Ammon's horn (tissue), 1 donor: Measurements from ENCODE around the gene IFI27L1.

Experiments
- DNase-seq: peaks from one replicate; pipeline ENCODE4 v3.0.0-alpha.2; 2016; ENCODE audit warnings: low spot score

IFI27L1 gene

DNA sequence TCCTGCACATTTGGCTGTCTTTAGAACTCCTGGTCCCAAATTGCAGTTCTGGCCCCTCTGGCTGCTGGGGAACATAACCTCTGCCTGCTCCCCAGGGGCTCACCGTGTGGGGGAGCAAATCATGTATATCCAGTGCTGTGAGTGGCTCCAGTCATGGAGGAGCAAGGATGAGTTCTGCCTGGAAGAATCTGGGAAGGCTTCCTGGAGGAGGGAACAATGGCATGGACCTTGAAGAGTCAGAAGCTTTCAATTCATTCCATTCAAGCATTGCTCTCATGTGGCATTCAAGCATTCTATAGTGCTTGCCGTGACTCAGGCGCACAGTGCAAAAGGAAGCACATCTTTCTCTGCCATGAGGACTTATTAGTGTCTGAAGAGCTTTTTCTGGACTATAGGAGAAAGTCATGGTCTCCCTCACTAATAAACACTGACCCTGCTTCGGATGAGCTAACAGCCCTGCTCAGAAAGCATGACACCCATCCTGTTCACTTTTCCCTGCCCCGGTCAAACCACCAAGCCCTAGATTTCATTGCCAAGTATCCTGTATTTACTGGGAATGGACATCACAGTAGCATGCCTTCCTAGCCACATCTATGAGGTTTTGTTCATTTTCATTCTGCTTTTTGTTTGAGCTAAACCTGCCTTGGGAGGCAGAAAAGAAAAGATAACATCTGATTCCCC, 32.9 kb downstream of the IFI27L1 start:
- DNase-seq = no peak

DNA sequence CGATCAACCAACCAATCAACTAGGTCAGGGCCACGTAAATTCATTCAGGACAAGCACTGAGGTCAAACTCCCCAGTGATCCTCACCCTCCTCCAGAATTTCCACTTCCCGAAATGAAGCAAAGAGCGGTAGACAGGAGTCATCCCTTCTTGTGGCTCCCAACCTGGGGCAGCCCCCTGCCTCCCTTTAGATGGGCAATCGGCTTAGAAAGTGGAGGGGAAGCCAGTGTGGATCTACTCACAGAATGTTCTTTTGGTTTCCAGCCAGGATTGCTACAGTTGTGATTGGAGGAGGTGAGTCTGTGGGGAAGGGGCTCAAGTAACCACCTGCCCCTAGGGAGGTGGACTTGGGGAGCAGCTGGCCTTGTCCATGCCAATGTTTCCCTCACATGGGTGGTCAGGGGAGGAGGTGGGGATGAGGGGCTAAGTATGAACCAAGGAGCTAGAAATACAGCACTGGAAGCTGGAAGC, 33.5 kb downstream of the IFI27L1 start:
- no peak for DNase-seq

- DNase-seq = peak; percentile 33
Observed at GRCh38 chr14:94115058-94115591, 34.0 kb downstream of the IFI27L1 start.

DNA sequence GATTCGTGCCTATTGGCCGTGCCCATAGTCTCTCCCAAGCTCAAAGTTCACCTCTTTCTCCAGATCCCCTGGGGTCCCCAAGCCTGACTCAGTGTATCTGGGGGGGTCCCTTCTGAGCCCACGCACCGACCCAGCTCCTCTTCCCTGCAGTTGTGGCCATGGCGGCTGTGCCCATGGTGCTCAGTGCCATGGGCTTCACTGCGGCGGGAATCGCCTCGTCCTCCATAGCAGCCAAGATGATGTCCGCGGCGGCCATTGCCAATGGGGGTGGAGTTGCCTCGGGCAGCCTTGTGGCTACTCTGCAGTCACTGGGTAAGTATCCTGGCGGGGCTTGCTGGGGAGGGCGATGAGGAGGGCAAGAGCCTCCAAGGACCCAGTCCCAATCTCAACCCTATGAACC, 34.5 kb downstream of the IFI27L1 start:
- DNase-seq = no peak

DNA sequence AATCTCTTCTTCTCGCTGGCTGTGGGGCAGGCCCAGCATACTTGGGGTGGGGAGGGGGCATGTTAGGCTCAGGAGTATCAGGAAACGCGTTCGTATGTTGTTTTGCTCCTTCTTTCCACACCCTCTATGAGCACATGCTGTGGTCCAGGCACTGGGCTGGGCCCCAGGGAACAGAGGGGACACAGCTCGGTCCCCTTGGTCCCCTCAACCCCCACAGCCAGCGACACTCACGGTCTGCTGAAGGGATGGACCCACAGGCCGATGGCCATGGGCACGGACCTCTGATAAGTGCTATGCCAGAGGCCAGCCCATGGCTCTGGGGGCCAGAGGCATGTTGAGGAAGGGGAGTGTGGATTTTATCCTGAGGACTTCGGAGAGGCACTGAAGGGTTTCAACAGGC, 35.6 kb downstream of the IFI27L1 start:
- no peak for DNase-seq

DNA sequence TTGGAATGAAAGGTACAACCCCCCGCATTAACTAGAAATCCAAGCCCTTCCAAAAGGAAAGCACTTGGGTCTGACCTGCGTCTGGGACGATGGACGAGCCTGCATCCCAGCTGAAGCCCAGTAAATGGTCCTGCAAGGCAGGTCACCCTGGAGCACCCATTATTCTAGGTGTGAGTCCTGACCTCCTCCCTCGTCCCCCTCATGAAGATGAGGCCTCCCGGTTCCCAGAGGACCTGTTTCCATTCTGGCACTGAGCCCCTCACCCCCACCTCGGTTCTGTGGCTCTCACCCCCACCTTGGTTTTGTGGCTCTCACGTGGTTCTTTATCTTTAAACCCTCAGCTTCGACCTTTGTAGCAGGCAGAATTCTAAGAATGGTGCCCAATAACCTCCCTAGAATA, 36.7 kb downstream of the IFI27L1 start:
- DNase-seq = no peak

DNA sequence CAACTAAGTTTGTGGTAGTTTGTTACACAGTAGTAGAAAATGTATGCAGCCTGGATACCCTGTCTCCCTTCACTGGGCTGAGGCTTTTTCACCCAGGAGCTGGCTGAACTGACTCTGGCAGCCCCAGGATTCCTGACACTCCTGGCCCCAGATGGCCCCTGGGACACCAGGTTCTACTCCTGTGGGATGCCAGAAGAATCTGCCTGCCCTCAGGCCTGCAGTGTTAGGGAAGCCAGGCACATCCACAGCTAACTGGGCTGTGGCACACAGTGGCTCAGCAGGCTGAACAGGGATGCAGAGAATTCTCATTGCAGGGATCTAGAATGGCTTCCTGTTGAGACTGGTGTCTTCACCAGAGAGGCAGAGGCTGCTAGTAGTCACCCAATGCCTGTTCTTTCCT, 38.0 kb downstream of the IFI27L1 start:
- no peak for DNase-seq

DNA sequence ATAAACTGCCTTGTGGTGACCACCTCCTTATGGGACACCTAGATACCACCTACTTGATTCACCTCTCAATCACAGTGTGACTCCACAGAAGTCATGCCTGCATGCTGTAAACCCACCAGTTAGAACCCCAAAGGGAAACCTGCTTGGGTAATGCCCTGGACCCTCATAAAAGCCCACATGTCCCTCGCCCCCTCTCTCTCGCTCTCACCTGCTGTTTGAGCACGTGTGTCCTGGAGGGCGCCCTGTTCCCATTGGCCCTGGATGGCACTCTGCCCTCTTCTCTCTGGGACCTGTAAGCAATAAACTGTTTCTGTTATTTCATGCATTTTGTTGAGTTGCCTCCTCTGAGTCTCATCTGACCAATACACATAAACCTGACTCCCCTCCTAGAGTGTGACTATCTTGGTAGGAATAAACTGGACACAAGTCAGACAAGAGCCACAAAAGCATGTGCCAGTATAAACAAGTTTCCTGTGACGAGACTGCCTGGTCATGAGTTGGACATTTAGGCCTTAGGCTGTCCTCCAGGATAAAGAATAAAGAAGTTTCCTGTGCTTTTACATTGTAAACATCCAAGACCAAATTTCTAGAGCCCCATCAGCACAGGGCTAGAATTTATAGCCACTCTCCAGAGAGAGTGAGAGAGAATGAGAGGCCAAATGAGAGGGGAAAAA, 39.7 kb downstream of the IFI27L1 start:
- no peak for DNase-seq

GRCh38 chr14:94121485-94121884, 40.4 kb downstream of the IFI27L1 start:
- DNase-seq = no peak

GRCh38 chr14:94122438-94122837, 41.3 kb downstream of the IFI27L1 start:
- DNase-seq = no peak

DNA sequence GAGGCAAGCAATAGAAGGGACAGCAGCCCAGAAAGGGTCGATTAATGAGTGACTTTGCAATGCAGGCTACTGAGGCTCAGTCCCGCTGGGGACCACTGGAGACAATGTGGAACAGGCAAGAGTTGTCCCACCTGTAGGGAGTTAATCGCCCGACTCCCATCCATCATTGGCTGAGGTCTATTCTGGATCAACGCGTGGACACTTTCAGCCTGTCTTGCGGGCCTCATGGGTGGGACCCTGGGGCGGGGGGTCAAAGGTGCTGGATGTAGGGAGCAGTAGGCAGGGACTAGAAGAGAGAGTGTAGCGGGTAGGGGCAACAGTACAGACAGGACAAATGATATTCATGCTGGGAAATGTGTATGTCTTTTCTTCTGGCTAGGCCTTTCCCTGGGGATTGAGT, 42.2 kb downstream of the IFI27L1 start:
- no peak for DNase-seq

DNA sequence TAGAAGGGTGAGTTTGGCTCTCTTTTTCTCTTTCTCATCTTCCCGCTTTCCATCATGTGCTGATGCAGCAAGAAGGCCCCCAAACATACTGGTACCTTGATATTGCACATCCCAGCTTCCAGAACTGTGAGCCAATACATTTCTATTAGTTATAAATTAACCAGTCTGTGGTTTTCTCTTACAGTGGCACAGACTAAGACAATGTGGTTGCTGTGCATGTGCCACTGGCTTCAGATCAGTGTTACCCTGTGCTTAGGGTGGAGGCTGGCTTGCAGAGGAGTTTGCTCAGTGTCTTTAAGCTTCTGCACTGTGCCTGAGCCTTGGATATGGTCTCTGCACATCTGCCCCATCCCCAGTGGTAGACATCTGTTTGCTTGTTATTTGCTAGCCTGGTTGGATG, 42.8 kb downstream of the IFI27L1 start:
- no peak for DNase-seq

DNA sequence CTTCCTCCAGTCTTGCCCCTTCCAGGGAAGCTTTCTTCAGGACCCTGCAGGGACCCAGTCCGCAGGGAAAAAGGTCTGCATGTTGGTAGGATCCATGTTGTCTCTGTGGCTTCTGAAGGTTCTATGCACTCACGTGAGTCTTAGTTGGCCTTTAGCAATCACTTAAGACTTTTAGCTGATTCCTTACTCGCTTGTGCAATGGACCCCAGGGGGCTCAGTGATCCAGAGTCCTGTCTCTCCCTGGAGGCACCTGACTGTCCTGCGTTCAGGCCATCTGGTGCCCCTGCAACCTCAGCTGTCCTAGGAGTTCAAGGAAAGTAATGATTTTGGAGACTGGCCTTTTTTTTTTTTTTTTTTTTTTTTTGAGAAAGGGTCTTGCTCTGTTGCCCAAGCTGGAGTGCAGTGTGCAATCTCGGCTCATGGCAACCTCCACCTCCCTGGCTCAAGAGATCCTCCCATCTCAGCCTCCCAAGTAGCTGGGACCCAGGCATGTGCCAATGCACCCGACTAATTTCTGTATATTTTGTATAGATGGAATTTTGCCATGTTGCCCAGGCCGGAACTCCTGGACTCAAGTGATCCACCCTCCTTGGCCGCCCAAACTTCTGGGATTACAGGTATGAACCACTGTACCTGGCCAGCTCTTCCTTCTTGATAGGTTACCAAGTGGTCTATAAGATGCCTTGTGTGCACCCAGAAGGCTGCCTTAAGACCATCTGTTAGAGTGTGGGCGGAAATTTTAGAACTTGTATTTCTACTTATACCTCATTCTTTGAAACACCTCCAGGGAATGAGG, 43.7 kb downstream of the IFI27L1 start:
- no peak for DNase-seq

- no peak for DNase-seq
Observed at GRCh38 chr14:94125659-94126418, 44.7 kb downstream of the IFI27L1 start.

DNA sequence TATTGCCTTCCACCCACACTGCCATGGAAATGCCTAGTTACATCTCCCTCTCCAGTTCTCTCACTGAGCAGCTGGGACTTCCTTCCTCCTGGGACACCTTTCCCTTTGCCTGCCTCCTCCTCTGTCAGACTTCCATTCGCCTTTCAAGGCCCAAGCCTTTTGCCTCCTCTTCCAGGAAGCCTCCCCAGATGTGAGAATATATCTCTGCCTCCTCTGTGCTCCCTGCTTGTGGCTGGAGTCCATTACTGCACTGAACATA, 45.2 kb downstream of the IFI27L1 start:
- DNase-seq = no peak

DNA sequence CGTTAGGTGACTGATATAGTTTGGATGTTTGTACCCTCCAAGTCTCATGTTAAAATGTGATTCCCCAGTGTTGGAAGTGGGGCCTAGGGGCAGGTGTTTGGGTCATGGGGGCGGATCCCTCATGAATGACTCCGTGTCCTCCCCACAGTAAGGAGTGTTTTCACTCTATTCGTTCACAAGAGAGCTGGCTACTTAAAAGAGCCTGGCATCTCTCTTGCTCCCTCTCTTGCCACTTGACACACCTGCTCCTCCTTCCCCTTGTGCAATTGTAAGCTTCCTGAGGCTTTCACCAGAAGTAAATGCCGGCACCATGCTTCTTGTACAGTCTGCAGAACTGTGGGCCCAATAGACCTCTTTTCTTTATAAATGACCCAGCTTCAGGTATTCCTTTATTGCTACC, 45.7 kb downstream of the IFI27L1 start:
- DNase-seq = peak; percentile 1

DNA sequence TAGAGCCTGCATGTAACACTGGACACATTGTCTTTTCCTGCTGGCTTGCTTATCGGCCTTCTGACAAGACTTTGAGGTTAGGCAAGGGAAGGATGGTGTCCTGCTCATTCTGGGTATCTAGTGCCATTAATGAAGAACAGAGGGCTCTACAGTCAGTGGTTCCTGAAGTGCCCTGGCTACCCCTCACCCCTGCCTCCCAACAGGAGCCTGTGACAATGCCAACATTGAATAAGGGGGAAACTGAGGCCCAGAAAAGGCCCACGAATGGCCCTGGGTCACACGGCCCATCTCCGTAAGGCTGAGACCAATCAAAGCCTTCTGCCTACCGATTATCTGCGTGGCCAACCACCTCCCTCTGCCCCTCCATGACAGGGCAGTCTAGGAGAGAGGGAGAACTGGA, 46.2 kb downstream of the IFI27L1 start:
- DNase-seq = no peak

DNA sequence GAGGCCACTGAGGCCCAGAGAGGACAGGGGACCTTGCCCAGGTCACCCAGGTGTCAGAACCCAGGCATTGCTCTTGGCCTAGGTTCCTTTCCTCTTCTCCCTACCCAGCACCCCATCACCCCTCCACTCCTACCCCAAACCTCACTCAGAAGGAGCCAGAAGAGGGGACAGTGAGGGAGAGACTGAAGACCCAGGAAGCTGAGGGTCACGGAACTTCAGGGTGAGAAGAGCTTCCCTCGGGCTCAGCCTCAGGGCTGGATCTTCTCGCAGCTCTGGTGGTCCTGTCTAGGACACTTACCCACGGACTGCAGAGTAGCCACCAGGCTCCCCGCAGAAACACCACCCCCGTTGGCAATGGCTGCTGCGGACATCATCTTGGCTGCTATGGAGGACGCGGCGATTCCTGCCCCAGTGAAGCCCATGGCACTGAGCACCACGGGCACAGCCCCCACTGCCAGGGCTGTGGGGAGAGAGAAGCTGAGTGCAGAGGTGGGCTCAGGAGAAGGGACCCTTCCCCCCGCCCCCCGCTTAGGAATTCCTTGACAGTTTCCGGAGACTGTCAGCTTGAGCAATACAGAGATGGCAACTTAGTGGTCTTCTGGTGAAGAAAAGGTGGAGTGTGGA, 47.2 kb downstream of the IFI27L1 start:
- DNase-seq = peak; percentile 1

DNA sequence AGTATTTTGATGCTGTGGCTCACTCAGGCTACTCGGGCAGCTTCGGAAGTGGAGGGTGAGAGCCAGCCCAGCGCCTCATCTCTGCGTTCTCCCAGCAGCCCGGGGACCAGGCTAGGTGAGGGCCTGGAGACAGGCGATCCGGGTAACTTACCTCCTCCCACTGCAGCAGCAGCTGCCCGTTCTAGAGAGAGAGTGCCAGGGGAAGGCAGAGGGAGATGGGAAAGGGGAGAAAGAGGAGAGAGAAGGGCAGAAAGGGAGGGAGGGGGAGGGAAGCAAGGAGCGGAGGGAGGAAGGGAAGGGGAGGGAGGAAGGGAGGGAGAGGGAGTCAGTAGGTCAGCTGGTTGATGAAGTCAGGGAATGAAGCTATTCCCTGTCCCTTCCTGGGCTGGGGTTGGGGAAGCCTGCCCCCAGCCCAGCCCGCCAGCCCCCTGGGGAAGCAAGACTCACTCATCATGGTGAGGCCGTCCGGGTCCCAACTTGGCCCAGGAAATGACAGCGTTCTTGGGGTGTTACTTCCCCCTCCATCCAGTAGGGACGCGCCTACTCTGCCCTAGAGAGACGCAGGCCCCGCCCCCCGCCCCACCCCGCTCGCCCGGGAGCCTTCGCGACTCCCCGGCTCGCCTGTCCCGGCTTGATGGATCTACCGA, 48.1 kb downstream of the IFI27L1 start, which contains the start of gene IFI27L2:
IFI27L2 (minus strand) TSS at position 494 of the 647 bp plus-strand sequence; CDS start at position 454, 40 bp downstream.
- DNase-seq = peak; percentile 92

GRCh38 chr14:94129758-94130414, 48.8 kb downstream of the IFI27L1 start:
- DNase-seq = peak; percentile 70
